GM19099 (cell line): ENCODE data around the gene SETD1B.

Experiments used
- POLR2A ChIP-seq: IDR thresholded peaks from 3 replicates; pipeline ENCODE4 v1.6.1; 2011; ENCODE audit warnings: low read depth; ENCODE audit not compliant: insufficient read length; ENCODE audit errors: extremely low read depth

The SETD1B gene

DNA sequence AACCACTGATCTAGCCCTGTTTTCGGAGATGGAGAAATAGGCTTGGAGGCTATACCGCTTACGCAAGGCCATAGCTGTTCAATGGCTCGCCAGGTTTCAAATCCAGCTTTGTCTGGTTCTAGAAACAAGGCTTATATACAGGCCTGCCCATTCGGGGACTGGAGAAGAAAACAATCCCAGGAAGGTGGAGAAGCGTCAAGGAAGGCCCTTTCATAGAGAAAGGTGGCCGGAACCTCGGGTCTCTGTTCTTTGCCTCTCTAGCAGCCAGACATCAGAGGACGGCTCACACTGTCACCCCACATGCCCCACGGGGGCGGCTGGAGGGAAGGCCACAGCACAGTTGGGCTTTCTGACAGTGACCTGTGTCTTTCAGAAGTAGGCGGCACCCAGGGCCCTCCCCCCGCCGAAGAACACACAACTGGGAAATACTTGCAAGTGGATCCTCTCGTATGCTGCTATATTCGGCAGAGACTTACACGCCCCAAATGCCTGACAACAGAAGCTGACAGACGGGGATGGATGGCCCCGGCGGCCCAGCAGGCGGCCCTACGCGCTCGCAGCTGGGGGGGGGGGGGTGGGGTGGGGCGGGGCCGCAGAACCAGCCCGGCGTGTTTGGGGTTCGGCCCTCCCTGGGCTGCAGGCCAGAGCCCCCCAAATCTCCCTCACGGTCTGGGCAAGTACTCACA lies 4.5 kb upstream of the SETD1B start:
- TF ChIP-seq POLR2A = no peak

DNA sequence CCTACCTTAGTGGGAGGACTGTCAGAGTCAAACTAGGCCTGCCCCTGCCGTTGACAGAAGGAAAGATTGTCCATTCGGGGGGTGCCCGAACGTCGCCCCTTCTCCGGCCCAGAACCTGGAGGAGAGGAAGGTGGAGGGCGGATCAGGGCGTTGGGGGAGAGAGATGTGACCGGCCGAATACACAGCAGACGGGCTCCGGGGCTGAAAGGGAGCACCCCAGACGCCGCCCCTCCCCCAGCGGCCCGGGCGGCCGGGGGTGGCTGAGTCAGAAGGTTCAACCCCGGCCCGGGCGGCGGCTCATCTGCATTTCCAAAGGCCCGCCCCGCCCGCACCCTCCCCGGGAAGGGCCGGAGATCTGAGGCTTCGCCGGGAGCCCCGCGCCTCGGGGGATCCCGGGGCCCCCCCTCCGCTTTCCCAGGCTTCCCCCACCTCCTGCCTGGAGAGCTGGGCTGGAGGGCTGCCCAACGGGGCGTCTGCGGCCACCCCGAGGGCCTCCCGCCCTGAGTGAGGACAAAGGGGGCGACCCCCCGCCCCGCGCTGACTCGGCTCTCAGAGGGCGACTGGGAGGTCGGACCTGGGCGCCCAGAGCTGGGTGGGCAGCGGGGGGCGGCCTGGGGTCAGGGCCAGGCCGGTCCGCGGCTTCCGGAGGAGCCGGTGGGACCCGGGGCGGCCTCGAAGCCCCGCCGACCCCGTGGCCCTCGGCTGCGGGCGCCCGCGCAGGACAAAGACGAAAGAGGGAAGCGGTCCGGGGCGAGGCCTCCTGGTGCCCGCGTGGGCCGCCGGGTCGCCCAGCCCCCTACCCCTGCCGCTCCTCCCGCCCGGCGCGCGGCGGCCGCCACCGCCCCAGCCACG lies 3.7 kb upstream of the SETD1B start:
- peak; percentile 16 for TF ChIP-seq POLR2A

GRCh38 chr12:121800694-121801594 lies 2.9 kb upstream of the SETD1B start:
- TF ChIP-seq POLR2A = peak; percentile 61

GRCh38 chr12:121801595-121802484 lies 2.0 kb upstream of the SETD1B start:
- no peak for TF ChIP-seq POLR2A

DNA sequence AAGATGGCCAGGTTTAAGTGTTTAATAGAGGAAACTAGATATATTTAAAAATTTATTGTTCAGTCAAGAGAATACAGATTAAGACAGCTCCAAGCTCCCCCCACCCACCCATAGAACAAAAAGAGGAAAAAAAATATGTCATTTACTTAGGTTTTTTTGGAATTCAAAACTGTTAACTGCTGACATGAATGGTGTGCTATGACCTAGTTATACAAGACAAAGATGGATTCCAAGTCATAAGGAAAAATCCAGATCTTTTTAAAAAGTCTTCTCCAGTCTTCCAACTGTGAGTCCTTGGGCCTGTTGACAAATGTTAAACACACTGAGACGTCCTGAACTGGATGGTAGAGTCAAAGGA lies 1.3 kb upstream of the SETD1B start:
- TF ChIP-seq POLR2A = no peak

GRCh38 chr12:121802843-121803698 lies 738 bp upstream of the SETD1B start:
- peak; percentile 87 for TF ChIP-seq POLR2A

DNA sequence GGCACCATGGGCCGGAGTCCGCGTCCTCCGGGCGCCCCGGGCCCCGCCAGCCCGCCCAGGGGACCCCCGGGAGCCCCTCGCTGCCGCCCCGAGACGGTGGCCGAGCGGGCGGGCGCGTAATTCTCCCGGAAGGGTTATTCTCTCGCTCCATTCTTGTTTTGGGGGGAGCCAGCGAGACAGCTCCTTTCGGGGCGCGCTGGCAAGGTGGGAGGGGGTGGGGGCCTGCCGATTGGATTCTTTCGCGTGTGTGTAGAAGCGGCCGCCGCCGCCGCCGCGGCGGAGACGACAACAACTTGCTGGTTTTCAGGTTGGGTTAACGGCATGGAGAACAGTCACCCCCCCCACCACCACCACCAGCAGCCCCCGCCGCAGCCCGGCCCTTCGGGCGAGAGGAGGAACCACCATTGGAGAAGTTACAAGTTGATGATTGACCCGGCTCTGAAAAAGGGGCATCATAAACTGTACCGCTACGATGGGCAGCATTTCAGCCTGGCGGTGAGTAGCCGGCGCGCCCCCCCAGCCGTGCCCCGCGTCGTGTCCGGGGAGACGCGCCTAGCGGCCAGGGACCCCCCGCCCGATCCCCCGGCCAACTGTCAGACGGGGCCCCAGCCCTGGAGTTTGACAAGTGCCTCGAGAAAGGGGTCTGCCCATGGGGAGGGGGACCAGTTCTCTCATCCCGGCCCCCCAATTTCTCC lies 755 bp downstream of the SETD1B start:
- TF ChIP-seq POLR2A = no peak

DNA sequence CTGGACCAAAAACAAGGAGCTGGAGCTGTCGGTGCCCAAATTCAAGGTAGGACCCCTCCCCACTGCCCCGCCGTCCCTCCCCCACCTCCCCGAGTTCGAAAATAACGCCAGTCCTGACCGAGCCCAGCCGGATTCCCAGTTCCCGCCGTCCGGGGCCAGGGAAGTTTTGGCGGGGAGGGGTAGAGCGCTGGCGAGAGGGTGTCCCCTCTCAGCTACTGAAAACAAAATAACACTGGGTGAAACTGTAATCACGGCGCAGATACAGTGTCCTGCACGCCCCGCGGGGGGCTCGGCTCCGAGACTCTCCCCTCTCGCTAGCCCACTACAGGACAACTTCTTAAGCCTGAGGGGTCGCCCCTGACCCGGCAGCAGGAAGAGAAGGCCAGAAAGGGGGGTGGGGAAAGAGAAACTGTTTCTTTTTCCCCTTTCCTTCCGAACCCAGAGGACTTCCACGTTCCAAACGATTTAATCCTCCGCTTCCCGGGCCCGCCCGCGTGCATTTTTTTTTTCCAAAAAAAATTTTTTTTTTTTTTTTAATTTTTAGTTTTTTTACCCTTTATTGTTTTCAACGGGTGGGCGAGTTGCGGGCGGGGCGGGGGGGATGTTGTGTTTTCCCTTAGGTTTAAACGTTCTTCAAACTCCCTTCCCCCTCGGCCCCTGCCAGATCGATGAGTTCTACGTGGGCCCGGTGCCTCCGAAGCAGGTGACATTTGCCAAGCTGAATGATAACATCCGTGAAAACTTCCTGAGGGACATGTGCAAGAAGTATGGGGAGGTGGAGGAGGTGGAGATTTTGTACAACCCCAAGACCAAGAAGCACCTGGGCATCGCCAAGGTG lies 1.6 kb downstream of the SETD1B start:
- no peak for TF ChIP-seq POLR2A

GRCh38 chr12:121806009-121806545 lies 2.3 kb downstream of the SETD1B start:
- TF ChIP-seq POLR2A = no peak

- TF ChIP-seq POLR2A = no peak
Observed at GRCh38 chr12:121806546-121807423, 3.0 kb downstream of the SETD1B start.
